Measurements from ENCODE around the gene KLHL25.
"Not testable (repeated sequence)": the region's sequence is repeated elsewhere in the genome, so short reads cannot be mapped to it uniquely, and the experiment has no call there.

The KLHL25 gene

DNA sequence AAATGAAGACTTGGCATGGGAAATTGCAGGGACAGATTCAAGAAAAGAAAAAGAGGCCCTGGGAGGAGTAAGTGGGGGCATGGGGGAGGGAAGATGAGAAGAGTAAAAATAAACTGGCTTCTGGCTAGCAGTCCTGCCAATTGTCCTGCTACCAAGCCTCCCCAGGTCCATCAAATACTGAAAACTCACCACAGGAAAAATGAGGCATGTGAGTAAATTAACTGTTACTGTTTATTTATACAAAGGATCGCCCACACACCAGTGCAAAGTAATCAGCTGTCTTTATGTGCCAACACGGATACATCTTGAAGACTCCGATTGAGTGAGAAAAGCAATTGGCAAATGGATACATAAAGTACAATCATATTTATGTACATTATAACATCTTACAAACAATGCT, 10.7 kb upstream of the KLHL25 start:
- no peak for DNase-seq
- intact Hi-C loops (cut with DNase I) = no loop called here

DNA sequence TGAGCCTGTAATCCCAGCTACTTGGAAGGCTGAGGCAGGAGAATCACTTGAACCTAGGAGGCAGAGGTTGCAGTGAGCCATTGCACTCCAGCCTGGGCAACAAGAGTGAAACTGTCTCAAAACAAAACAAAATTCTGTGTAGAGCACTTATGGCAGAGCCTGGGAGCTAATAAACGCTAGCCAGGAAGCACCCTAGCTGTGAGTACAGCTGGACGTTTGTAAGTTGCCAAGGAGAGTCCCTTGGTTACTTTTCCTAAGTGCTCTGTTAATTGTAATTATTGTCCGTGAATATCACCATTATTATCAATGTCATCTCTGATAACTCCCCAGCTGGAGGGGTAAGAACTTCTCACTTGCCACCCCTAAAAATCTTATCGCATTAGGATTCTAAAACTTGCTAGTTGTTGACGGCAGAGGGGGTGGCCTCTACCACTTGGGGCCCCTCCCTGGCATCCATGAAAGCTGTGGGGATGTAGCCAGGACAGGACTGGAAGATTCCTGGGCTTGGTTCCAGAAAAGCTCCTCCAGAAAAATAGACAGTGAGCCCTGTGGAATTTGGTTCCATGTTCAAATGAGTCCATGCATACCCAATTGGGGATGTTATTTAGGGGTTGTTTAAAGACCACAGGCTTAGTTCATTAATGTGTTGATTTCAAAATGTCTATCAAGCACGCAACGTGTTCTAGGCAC, 9.9 kb upstream of the KLHL25 start:
- DNase-seq = no peak
- intact Hi-C loops (cut with DNase I) = no loop called here

GRCh38 chr15:85802617-85803016, 7.9 kb upstream of the KLHL25 start:
- intact Hi-C loops (cut with DNase I) = not testable (repeated sequence)

GRCh38 chr15:85800478-85801123, 5.9 kb upstream of the KLHL25 start:
- intact Hi-C loops (cut with DNase I) = no loop called here
- peak in 1 of 10 donors; percentile 69 for DNase-seq

More at GRCh38 chr15:85802617-85803016, 7.9 kb upstream of the KLHL25 start:
- not testable (repeated sequence) for DNase-seq

DNA sequence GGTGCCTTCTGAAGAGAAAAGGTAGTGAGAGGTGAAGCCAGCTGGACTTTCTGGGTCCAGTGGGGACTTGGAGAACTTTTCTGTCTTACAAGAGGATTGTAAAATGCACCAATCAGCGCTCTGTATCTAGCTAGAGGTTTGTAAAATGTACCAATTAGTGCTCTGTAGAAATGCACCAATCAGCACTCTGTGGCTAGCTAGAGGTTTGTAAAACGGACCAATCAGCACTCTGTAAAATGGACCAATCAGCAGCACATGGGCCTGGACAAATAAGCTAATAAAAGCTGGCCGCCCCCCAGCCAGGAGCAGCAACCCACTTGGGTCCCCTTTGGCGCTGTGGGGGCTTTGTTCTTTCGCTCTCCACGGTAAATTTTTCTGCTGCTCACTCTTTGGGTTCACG, 1.6 kb upstream of the KLHL25 start:
- DNase-seq; intact Hi-C loops (cut with DNase I): not testable (repeated sequence)

DNA sequence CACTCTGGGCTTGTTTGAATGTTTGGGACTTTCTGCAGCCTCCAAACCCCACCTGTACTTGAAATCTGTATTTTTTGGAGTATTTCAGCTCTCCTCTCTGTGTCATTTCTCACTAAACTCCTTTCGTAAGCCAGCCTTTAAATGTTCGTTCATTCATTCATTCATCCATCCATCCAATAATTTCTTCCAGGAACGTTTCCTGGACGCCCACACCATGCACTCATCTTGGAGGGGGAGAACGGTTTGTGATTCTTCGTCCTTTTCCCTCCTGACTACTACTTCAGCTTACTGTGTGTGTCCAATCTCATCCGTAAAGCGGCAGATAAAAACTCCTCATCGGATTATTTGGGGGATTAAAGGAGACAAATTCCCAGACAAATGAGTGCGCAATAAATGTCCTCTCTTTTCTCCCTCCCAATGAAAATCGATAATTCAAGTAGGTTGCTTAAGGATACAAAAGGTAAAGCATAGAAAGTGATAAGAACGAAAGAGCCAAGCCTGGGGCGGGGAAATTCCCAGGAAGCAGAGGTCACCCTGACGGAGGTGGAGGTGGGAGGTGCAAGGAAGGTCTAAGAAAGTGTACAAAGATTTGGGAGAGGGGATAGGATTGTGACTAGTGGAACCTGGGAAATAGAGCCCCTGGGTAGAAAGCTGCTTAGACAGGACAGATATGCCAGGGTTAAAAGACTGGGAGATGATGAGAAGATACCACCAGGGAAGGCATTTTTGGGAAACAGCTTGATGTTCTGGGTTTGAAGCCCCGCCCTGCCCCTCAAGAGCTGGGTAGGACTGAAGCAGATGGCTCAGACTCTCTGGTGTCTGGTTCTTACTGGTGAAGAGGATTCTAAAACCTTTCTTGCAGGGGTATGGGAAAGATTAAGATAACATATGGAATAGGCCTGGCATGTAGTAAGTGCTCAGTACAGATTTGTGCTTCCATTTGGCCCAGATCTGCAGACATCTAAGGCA, 896 bp upstream of the KLHL25 start:
- intact Hi-C loops (cut with DNase I) = loop anchor here (2.0 kb wide), 1 partner anchor 37 kb away; no protein-coding TSS in a partner anchor
- peak in 1 of 10 donors; percentile 6 for DNase-seq

DNA sequence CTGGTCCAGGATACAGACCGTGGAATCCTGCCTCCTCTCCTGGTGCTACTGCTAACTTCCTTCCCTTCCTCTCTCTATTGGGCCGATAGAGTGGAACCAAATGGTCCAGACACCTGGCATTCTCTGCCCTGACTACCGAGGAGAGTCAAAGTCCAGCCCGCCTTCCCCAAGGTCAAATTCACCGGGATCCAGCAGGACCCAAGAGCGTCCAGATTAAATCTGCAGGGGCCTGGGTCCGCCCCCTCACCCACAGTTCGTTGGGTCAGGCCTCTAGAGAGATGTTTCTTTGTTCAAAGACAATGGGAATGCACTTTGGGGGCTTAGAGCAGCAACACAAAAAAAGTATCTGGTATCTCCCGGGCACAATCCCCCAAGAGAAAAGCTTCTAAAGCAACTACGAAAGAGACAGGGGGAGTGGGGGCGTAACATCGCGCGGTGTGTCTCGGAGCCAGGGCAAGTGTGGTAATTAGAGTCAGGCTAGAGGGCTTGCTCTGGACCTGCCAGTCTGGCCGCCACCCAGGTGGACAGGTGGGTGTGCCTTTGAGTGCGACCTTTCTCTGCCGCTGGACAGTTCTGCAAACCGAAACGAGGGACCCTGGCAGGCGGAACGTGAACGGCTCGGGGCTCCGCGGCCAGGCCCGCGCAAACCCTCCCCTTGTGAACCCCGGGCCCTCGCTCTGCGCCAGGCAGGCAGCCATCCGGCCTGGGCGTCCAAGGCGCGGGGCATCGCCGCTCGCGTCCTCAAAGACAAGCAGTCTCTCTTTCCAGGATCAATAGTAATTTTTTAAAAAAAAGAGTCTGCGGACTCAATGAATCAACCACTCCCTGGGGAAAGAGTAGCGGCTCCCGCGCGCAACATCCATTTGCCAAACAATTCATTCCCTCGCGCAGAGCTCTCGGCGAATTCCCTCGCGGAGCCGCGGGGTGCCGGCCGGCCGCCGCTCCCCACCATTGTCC, 806 bp downstream of the KLHL25 start:
- DNase-seq = peak in 4 of 10 donors; percentile 35 to 88 (median 84)
- intact Hi-C loops (cut with DNase I) = loop anchor here (2.0 kb wide), 1 partner anchor 39 kb away; no protein-coding TSS in a partner anchor

- intact Hi-C loops (cut with DNase I) = no loop called here
Observed at GRCh38 chr15:85792912-85793590, 1.7 kb downstream of the KLHL25 start.

DNA sequence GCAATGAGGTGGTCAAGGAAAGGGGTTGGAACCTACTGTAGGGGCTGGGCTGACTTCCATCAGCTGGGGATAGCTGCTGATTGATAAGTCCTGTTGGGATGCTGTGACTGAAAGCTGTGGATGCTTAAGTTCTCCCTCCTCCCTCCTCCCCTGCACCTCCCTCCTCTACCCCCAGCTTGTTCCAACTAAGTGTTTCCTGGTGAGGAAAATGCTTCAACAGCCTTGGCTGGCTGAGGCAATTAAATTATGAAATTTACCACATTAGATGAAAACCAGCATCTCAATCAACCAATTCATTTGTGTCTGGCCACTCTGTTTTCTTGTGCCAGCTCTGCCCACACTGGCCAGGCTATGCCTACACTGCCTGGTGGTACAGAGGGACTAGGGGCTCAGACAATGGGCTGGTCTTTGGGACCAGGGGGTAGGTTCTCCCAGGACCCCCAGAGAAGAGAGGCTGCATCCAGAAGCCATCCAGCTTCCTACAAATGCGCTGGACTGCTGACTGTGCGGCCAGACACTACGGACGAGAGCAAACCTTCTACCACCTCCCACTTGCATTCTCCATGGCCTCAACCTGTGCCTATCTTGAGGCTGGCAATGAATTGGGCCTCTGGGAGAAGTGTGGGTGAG, 2.5 kb downstream of the KLHL25 start:
- intact Hi-C loops (cut with DNase I) = no loop called here
- peak in 2 of 10 donors; percentile 6 to 28 for DNase-seq

More at GRCh38 chr15:85792912-85793590, 1.7 kb downstream of the KLHL25 start:
- peak in 2 of 10 donors; percentile 27 to 70 for DNase-seq

DNA sequence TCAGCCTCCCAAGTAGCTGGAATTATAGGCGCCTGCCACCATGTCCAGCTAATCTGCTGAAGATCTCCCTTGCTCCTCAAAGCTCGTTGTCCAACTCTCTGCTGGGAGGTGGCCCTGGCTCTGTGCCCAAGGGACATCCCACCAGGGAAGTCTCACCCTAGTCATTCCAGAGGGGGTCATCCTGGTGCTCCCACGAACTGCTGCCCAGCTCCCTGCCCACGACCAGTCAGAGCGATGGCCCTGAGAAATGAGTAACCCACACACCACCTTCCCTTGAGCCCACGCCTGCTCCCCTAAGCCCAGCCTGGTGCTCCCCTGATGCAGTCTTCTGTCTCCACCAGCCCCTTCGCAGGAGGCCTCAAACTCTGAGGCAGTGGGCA, 5.2 kb downstream of the KLHL25 start:
- intact Hi-C loops (cut with DNase I) = no loop called here
- peak in 2 of 10 donors; percentile 41 to 59 for DNase-seq

DNA sequence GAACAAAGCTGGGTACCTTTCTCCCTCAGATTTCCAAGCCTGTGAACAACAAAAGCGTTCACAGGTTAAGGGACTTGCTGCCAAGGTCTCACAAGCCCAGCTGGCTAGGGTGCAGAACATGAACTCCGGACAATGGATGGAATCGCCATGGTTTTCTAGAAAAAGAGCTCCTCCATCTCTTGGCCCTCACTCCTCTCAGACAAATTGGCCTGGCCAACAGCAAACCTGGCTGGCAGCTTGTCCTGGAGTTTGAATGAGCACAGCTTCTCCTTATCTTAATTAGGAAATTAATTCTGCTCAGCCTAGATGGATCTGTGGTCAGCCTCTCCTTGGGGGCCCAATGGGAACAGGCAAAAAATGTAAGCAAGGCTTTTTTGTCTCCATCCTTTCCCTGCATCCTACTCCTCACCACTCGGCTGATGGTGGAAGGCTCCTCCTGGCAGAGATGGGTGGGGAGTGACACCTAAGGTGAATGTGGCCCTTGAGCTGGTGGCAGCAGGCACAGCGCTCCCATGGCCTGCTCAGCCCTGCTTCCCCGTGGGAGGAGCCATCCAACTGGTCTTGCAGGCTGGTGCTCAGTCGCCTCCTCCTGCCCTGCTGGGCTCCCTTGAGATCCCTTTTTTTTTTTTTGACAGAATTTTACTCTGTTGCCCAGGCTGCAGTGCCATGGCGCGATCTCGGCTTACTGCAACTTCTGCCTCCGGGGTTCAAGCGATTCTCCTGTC, 5.8 kb downstream of the KLHL25 start:
- intact Hi-C loops (cut with DNase I) = no loop called here
- peak in 2 of 10 donors; percentile 70 to 81 for DNase-seq

DNA sequence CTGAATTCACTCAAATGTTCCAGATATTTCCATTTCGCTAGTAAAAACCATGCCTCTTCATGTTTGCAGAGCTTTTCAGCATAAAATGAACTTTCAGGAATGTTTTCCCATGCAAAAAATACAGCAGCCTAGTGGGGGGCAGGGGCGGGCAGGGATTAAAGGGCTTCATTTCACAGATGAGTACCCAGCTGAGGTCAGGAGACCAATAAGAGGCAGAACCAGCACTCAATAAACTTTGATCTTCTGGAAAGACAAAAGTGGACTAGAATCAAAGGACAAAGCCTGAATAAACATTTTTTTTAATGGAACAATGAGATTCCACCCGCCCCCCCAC, 8.0 kb downstream of the KLHL25 start:
- no peak for DNase-seq
- intact Hi-C loops (cut with DNase I) = no loop called here

DNA sequence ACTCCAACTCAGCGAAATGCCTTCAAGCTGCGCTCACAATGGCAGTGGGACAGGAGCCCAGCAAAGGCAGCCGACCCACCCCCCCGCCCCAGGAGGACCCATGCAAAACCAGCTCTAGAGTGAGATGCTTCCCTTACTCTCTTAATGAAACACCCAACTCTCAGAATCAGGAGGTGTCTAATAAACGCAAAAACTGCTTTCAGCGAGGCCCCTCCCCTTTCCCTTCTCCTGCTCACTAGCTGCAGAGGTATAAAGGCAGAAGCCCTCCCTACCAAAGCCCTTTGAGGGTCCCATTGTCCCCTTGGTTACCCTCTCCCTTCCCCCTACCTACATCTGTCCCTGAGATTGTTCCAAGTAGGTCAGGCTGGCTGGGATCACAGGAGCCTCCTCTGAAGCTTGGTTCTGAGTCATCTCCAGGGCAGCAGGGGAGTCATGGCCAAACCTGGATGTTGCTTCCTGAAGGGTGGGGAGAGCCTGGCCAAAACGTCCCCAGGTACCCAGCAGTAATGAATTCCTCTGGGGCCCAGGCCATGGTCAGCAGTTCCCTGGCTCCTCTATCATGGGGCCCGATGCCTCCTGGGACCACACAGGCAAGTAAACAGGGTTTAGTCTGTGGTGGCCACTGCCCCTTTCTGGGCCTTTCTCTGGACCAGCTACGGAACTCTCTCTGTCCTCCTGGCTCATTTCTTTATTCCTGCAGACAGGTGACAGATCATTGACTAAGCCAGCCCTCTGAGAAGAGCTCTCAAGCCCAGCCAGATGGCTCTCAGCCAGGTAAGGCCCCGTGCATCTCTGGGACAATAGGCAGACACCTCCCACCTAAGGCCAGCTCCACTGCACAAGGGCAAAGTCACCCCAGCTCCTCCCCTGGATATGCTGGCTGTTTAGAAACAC, 8.6 kb downstream of the KLHL25 start:
- intact Hi-C loops (cut with DNase I) = no loop called here
- DNase-seq = peak in 3 of 10 donors; percentile 64 to 77 (median 75)

DNA sequence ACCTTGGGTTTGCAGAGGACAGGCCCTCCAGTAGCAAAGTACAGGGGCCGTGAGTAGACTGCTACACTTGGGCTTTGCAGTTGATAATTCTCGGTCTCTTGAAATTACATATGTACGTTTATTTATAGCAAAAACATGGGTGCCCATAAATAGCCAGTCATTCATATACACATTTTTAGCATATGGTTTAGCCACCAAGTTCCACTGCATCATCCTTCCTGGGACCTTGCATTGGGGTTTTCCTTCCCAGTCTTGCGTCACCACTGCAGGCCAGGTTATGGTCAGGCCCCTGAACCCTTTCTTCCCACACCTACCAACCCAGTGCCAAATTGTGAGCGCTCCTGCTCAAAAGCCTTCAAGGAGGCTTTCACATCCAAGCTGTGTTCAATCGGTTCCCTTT, 12.7 kb downstream of the KLHL25 start:
- intact Hi-C loops (cut with DNase I) = no loop called here
- no peak for DNase-seq

- intact Hi-C loops (cut with DNase I) = no loop called here
- no peak for DNase-seq
Observed at GRCh38 chr15:85781099-85781498, 13.6 kb downstream of the KLHL25 start.

GRCh38 chr15:85780225-85780985, 14.3 kb downstream of the KLHL25 start:
- DNase-seq = peak in 1 of 10 donors; percentile 31
- intact Hi-C loops (cut with DNase I) = no loop called here

All from posterior cingulate gyrus (tissue), 11 donors.